Measurements from ENCODE around the gene RAX. TPM values are rescaled to one million over a fixed set of nuclear protein-coding genes. Genes with fewer than 3 reads are reported as not detected.

RAX gene
- total RNA-seq (not detected), polyA plus RNA-seq (ENCODE audit: insufficient read depth, low read depth, low replicate concordance) (not detected)
- long read RNA-seq, donor 1 = 0 reads
- long read RNA-seq, donor 2 = 0 reads
- long read RNA-seq, donor 3 = 0 reads
- long read RNA-seq, donor 4 = 0 reads
- long read RNA-seq, donor 5 = 0 reads
- long read RNA-seq, donor 6 = 0 reads
- long read RNA-seq, donor 7 = 0 reads
- long read RNA-seq, donor 8 = 0 reads
- long read RNA-seq, donor 9 = 0 reads
- long read RNA-seq, donor 10 = 0 reads

GRCh38 chr18:59272891-59273758, at the start of gene RAX:
Gene RAX, minus strand, starts transcription at chr18:59273454. Its CDS starts 248 bp downstream, at chr18:59273206.
- Histone ChIP-seq H3K9ac (ENCODE audit: low read length in 3 of 3) (no peak within 1 kb of the TSS), H3K36me3 (ENCODE audit: control insufficient read depth in 2 of 3, insufficient read depth in 3 of 3, low read length in 3 of 3) (no peaks in the 10 kb centered on the region), H3K4me1 (ENCODE audit: control insufficient read depth in 2 of 3, insufficient read depth in 2 of 3, low read depth in 1 of 3, low read length in 3 of 3) (peaks cover 0 to 2% (median 0%) of the 10 kb centered on the region in 3 donors), H3K27ac (ENCODE audit: low read depth in 2 of 2, low read length in 2 of 2) (no peak within 1 kb of the TSS), H3K9me3 (ENCODE audit: control insufficient read depth in 2 of 3, insufficient read depth in 1 of 3, low read length in 3 of 3) (no peaks in the 10 kb centered on the region), H3K4me3 (ENCODE audit: low read length in 3 of 3) (no peak within 1 kb of the TSS), H3K27me3 (ENCODE audit: control insufficient read depth, insufficient read depth, low read length) (peaks cover 75% of the 10 kb centered on the region)
- FAIRE-seq (no peak), DNase-seq (peak; percentile 61 to 74 (median 68))
- no peak for TF ChIP-seq CTCF (IDR thresholded peaks at IDR 0.05; ENCODE audit: borderline replicate concordance, extremely low read depth, insufficient read depth)
- intact Hi-C loops (cut with DNase I) = no loop called here

GRCh38 chr18:59318460-59319050, 45.3 kb upstream of the RAX start, which contains the start of gene CPLX4:
Gene CPLX4, minus strand, starts transcription at chr18:59318649. Its CDS starts 187 bp downstream, at chr18:59318462.
- DNase-seq (peak in 1 of 5 donors; percentile 42), FAIRE-seq (no peak)
- no peak for TF ChIP-seq CTCF (IDR thresholded peaks at IDR 0.05; ENCODE audit: borderline replicate concordance, extremely low read depth, insufficient read depth)

GRCh38 chr18:59311631-59312030, 38.4 kb upstream of the RAX start:
- Histone ChIP-seq H3K36me3 (ENCODE audit: control insufficient read depth in 2 of 3, insufficient read depth in 3 of 3, low read length in 3 of 3) (no peaks in the 10 kb centered on the region), H3K4me3 (ENCODE audit: low read length in 3 of 3) (no peak overlapping the region), H3K27ac (ENCODE audit: low read depth in 2 of 2, low read length in 2 of 2) (no peak overlapping the region), H3K4me1 (ENCODE audit: control insufficient read depth in 2 of 3, insufficient read depth in 2 of 3, low read depth in 1 of 3, low read length in 3 of 3) (peaks cover 0 to 2% (median 0%) of the 10 kb centered on the region in 3 donors), H3K9ac (ENCODE audit: low read length in 3 of 3) (no peak overlapping the region), H3K9me3 (ENCODE audit: control insufficient read depth in 2 of 3, insufficient read depth in 1 of 3, low read length in 3 of 3) (no peaks in the 10 kb centered on the region), H3K27me3 (ENCODE audit: control insufficient read depth, insufficient read depth, low read length) (no peaks in the 10 kb centered on the region)
- TF ChIP-seq CTCF (IDR thresholded peaks at IDR 0.05; ENCODE audit: borderline replicate concordance, extremely low read depth, insufficient read depth) = no peak
- FAIRE-seq (no peak), DNase-seq (no peak)
- intact Hi-C loops (cut with DNase I) = loop anchor here (10.0 kb wide), 1 partner anchor 83 kb away; no protein-coding TSS in a partner anchor

More at GRCh38 chr18:59318460-59319050, 45.3 kb upstream of the RAX start, which contains the start of gene CPLX4:
- H3K4me1 ChIP-seq (ENCODE audit: control insufficient read depth in 2 of 3, insufficient read depth in 2 of 3, low read depth in 1 of 3, low read length in 3 of 3) = no peaks in the 10 kb centered on the region
- H3K36me3 ChIP-seq (ENCODE audit: control insufficient read depth in 2 of 3, insufficient read depth in 3 of 3, low read length in 3 of 3) = no peaks in the 10 kb centered on the region
- no peaks in the 10 kb centered on the region for H3K9me3 ChIP-seq (ENCODE audit: control insufficient read depth in 2 of 3, insufficient read depth in 1 of 3, low read length in 3 of 3)
- no peak within 1 kb of the TSS for H3K4me3 ChIP-seq (ENCODE audit: low read length in 3 of 3)
- intact Hi-C loops (cut with DNase I) = loop anchor here (10.0 kb wide), 1 partner anchor 76 kb away; no protein-coding TSS in a partner anchor
- H3K27ac ChIP-seq (ENCODE audit: low read depth in 2 of 2, low read length in 2 of 2) = no peak within 1 kb of the TSS
- H3K27me3 ChIP-seq (ENCODE audit: control insufficient read depth, insufficient read depth, low read length) = no peaks in the 10 kb centered on the region
- no peak within 1 kb of the TSS for H3K9ac ChIP-seq (ENCODE audit: low read length in 3 of 3)

All from kidney (tissue), 22 donors.